Body of pancreas (tissue), 4 donors: ENCODE measurements around the gene RASGRF1.

Experiments
- CTCF ChIP-seq, 7 experiments: fragments of 450-650 bp in 4 of 7; fragments of 200-600 bp in 3 of 7; sonication (generic) in 3 of 7; IDR thresholded peaks; one replicate each; pipeline ENCODE4 v1.5.1; 2016 to 2019; ENCODE audit warnings: antibody characterized with exemption in 7 of 7
- POLR2A ChIP-seq, 3 donors: fragments of 450-650 bp; IDR thresholded peaks; one replicate each; pipeline ENCODE4 v1.6.1; 2016; ENCODE audit warnings: antibody characterized with exemption in 3 of 3, mild to moderate bottlenecking in 2 of 3

- TF ChIP-seq CTCF (IDR thresholded peaks at IDR 0.05) (no peak), POLR2A (IDR thresholded peaks at IDR 0.05) (no peak)
These were observed 104.6 kb downstream of the RASGRF1 start for GRCh38 chr15:78985859-78986475.
